HG03097 (cell line): ENCODE results near the gene ANTKMT.

Source experiments
- ATAC-seq: cut with Tn5 transposase; IDR thresholded peaks from one replicate; pipeline ENCODE4 v1.9.1; 2021; ENCODE audit not compliant: unreplicated experiment, low FRiP score

ANTKMT gene

GRCh38 chr16:695355-696089 lies 25.4 kb upstream of the ANTKMT start:
- no peak for ATAC-seq

DNA sequence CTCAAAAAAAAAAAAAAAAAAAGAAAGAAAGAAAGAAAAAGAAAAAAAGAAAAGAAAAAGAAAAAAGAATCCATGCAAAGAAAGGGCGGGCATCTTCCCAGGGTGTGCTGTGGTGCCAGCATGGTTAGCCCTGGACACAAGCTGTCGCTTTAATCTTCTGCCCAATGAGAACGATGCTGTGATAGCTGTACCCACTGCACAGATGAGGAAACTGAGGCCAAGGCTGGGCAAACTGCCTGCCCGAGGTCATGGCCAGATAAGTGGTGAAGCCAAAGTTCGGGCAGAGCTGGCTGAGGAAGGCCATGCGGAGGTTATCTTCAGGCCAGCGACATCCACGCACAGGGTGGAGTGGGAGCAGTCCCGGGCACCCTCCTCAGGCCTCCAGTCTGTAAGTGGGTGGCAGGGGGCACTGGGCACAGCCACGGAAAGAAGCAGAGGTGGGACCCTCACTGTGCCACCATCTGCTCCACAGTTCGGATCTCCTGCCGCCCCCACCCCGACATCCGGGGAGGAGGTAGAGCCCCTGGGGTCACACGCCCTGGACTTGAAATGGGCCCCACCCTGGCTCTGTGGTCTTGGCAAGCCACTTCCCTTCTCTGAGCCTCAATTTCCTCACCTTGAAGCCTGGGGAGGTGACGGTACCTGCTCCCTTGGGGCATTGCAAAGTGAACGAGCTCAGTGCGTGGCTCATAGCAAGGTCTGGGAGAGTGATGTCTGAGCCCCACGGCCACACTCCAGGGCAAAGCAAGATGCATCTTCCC lies 21.9 kb upstream of the ANTKMT start:
- no peak for ATAC-seq

DNA sequence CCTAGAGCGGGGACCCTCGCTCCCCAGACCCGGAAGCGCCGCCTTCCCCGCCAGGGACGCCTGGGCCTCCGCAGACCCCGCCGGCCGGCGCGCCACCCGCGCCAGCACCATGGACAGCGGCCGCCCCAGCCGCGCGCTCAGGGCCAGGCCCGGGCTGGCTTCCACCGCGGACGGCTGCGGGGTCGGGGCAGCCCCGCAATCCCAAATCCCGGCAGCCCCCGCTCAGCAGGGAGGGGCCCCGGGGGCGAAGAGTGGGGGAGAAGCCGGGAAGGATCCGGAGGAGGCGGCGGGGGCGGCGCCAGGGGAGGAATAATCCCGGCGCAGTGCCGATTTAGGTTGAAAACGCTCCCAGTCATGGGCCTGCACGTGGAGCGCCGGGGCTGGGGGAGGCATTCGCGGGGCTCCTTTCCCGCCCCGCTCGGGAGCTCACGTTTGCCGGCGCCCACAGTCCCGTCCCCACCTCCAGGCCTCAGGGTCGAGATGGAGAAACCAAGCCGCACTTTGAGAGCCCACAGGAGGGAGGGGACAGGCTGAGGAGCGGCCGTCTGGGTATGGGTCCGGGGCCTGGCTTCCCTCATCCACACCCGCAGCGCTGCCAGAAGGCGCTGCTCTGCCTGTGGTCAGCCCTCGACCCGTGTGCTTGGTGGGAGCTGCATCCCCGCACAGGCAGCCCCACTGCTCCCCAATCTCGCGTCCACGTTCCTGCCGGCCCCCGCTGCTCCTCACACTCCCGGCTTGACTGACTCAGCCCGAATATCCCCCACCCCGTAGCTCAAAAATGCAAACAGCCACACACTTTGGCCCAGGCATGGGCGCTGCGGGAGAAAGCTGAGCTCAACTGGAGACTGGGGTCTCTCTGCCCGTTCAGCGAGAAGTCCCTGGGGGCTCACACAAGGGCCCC lies 20.0 kb upstream of the ANTKMT start:
- no peak for ATAC-seq

- no peak for ATAC-seq
Observed at GRCh38 chr16:702341-702740, 18.6 kb upstream of the ANTKMT start.

DNA sequence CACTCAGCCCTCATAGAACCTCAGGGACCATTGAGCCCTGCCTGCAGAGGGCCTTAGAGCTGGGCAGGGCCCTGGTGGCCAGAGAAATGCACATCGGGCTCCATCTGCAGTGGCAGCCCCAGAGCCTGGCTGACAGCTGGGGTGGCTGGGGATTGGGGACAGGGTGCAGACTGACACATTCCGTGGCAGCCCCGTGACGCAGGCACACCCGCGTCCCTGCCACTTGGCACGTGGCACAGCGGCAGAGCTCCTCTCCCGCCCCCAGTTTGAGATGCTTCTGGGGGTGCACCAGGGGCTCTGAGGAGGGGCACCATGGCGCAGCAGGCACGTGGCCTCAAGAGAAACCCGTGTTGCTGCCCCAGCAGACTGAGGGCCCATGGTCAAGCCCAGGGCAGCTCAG lies 17.5 kb upstream of the ANTKMT start:
- ATAC-seq: no peak

GRCh38 chr16:704047-704446 lies 16.9 kb upstream of the ANTKMT start:
- ATAC-seq: no peak

GRCh38 chr16:704552-705380 lies 16.2 kb upstream of the ANTKMT start:
- no peak for ATAC-seq

GRCh38 chr16:705431-706188 lies 15.3 kb upstream of the ANTKMT start, which contains the start of gene FBXL16:
Gene FBXL16, minus strand, starts transcription at chr16:705801. Its CDS starts 8,396 bp downstream, at chr16:697405.
- ATAC-seq: no peak

DNA sequence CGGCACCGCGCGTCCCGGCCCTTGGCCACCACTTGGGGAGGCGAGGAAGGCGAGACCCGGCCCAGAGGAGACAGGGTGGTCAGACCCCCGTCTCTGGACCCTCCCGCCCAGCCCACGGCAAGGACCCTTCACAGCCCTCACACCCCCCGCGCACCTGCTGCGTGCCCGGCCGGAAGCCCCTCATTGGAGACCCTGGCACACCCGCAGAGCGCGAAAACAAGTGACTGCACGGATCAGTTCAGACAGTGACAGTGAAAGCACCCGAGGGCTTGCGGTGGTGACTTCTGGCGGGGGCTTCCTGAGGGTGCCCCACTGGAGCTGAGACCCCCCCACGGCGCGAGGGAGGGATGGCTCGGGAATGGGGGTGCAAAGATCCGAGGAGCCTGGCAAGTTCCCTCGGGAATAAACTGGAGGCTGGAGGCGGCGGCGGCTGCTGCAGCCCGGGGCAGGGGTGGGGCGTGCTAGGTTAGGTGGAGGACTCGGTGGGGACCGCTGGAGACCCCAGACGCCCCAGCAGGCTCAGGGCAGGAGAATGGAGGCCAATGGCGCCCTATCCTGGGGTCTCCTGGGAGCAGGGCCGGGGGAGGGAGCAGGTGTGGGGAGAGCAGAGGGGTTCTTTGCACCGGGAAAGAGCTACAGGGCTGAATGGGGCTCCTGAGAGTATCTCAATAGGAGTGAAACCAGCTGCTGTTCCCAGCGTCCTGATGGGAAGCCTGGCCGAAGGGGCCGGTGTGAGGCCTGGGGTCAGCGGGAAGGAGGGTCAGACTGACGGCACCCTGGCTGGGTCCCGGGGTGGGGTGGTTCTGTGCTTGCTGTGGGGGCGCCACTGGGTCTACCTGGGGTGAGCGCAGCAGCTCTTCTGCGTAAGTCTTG lies 14.5 kb upstream of the ANTKMT start:
- no peak for ATAC-seq

GRCh38 chr16:707062-707538 lies 13.8 kb upstream of the ANTKMT start:
- ATAC-seq: no peak

- no peak for ATAC-seq
Observed at GRCh38 chr16:708019-708418, 12.9 kb upstream of the ANTKMT start.

DNA sequence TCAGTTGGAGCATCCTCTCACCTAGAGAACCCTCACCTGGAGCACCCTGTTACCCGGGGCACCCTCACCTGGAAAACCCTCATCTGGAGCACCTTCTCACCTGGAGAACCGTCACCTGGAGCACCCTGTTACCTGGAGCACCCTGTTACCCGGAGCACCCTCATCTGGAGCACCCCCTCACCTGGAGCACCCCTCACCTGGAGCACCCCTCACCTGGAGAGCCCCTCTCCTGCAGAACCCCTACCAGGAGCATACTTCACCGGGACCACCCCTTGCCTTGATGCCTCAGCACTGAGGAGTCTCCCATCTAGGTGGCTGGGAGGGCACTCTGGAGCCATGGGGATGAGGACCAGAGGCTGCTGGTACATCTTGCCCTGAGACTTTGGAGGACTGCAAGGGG lies 12.0 kb upstream of the ANTKMT start:
- ATAC-seq: no peak

GRCh38 chr16:709566-710499 lies 11.1 kb upstream of the ANTKMT start:
- ATAC-seq: no peak

- no peak for ATAC-seq
Observed at GRCh38 chr16:710500-711075, 10.4 kb upstream of the ANTKMT start.

DNA sequence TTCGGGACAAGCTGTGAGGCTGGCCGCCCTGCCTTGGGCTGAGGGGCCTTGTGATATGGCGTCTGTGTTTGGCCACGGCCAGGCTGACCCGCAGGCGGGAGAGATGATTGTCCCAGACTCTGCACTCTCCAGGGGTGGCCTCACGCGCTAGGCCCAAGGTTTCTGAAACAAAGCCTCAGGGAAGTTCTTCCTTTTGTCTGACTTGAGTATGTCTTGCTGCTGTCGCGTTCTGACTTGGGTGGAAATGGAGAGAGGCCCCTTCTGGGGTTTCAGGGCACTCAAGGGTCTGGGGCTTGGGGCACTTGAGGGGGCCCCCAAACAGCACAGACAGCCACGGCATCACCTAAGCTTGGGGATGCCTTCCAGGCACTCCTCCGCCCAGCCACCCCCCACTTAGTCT lies 9.9 kb upstream of the ANTKMT start:
- no peak for ATAC-seq

- no peak for ATAC-seq
Observed at GRCh38 chr16:711548-712320, 9.2 kb upstream of the ANTKMT start.
